HG03135 (cell line): ENCODE data around the gene FGF14.

Experiments used
- ATAC-seq: cut with Tn5 transposase; IDR thresholded peaks from one replicate; pipeline ENCODE4 v1.9.1; 2021; ENCODE audit warnings: mild to moderate bottlenecking, moderate library complexity; ENCODE audit not compliant: unreplicated experiment

Gene FGF14

DNA sequence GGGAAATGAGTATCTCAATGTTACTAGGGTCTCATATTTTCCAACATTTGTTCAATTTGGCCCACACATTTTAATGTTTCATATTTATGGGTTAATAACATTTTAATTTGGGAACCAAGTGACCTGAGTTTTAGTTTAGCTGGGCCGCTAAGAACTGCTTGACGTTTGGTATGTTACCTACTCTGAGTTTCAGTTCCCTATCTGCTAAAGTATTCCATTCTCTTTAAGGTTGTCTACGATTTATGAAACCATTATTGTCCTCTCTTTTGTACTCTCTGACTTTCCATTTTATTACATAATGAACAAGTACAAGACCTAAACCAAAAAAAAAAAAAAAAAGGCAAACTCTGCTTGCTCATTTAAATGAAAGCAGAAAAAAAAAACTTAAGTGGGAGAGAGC lies 89.9 kb downstream of the FGF14 start:
- ATAC-seq, result no peak

DNA sequence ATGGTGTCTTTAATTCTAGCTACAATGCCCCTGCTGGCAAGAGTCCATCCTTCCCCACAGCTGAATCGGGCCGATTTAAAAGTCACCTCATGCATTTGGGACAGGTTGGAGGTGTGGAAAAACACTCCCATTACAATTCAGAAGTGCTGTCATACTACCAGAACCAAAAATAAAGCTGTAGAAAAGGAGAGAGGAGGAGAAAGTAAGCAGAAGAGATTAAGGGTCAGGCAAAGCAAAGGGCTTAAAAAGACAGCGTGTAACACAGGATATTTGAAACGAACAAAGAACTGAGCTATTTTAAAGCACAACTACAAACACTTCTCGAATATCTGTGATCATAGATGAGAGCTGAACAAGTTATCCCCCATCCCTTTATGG lies 90.4 kb downstream of the FGF14 start:
- no peak for ATAC-seq

DNA sequence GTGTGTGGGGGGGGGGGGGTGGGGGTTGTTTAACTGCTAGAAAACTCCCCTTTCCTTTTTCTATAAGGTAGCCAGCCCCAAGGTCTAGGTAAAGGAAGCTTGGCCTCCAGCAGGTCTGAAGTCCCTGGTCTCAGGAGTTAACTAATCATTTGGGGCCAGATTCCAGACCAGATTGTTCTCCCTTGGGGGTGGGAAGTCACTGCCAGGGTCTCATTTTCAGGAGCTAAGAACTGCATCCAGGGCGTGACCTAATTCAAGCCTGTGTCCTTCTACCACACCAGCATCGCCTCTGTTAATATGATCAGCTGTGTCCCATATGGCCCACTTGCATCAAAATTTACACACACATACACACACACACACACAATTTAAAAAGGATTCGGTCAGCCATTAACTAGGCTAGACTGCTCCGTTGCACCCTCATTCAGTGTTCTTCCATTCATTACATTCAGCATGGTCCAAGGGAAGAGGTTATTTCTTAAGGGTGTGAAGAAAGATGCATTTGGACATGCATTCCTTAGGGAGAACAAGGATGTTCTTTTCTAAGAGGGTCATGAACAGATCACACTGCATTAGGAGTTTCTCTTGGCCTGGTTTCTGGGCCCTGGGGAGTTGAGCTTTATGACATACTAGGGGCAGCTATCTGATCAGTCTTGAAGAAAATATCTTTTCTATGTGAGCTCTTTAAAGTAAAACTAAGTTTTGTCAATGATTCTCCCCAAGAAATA lies 91.0 kb downstream of the FGF14 start:
- no peak for ATAC-seq

DNA sequence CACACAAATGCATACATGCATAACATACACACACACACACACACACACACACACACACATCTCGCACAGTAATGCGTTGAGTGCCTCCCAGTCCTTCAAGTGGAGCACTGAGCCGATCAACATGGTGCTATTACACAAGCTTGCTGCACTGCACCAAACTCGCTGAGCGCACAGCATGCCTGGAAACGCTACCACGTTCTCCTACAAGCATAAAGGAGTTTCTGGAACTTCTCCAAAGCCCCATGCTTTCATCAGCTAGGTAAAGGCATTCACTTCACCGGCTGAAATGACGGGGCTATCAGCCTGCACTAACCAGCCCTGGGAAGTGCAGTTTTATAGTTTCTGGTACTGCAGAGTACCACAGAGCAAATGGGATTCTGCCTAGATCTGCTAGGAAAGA lies 92.7 kb downstream of the FGF14 start:
- ATAC-seq, result no peak

DNA sequence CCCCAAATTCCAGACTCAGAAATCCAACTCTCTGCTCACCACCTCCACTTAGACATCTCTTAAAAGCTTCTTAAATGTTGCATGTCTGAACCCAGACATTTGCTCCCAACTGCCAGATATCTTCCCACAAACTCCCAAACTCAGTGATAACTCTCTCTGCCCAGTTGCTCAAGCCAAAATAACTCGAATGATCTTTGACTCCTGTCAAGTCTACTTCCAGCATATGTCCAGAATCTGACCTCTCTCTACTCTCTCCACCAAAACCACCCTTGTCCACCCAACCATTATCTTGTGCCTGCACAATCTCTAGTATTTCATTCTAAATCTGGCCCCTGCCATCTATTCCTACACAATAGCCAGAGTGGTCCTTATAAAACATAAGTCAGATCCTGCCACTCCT lies 99.3 kb downstream of the FGF14 start:
- ATAC-seq, result no peak

DNA sequence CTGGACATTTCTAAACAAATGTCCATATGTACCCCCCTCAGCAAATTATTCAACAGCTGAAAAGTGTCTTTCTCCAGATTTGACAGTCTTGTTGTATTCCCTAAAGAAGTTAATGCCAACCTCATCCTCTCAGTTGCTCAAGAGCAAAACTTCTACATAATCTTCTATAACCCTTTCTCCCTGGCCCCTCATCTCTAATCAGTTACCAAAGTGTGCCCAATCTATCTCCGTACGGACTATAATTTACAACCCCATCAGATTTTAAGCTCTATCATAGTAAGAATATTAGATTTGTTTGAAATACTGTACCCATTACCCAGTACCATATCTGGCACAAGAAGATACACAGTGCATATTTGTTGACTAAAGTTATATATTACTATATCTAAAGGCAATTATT lies 101.5 kb downstream of the FGF14 start:
- no peak for ATAC-seq

DNA sequence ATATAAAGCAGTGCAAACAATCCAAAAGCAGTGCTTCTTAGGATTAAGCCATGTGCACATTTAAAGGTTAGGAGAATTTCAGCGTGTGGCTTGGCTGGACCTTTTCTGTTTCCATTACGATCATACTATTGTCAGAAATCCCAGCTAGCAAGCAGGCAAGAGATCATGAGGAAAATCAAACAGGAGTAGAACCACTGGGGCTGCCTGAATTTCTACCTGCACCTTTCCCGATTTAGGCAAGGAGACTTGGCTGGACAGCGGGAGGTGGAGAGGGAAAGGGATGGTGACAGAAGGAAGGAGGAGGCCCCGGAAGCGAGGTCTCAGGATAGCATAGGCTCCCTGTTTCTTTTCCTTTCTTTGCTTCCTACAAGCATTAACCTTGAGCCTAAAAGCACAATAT lies 102.5 kb downstream of the FGF14 start:
- no peak for ATAC-seq

DNA sequence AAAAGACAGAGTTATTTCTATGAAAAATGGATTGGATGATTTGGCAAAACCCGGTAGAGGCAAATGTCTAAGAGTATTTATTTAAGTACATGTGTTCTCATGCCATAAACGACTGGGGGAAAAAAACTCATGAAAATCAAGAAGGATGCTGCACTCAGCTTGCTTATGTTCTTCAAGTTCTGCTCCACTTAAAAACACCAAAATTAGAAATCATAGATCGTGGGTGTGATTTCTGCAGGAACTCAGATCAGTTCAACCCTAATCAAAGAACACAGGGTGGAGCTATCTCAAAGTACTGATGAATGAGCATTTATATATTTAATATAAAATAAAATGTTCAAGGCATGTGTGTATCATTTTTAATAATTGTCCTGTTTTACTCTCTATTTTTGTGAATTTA lies 103.8 kb downstream of the FGF14 start:
- ATAC-seq, result no peak

DNA sequence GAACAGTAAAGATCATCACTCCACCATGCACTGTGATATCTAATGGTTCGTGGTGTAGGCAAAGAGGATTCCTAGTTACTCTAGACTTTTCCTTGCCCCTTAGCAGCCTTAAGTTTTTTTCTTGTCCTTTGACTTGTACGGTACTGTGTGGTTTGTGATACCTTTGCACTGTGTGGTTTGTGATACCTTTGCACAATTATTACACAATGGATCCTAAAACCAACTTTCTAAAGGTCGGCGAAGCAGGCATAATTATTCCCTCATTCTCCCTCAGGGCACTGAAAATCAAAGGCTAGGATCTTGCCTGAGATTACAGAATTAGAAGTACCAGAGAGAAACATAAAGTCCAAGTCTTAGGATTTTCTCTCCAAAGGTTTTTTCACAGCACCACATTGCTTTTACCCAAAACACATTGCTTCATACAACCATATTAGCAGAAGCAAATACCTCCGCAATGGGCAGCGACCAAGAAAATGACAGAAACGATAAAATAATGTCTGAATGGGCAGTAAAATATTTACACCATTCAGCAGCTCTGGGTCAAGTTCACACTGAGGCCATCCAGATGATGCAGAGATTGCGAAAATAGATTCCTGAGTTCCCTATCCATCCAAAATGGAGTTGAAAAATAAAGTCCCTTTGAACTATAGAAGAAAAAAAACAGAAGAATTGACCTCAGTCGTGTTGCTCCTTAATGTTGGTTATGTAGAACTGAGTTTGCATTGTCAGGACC lies 106.4 kb downstream of the FGF14 start:
- ATAC-seq, result no peak

DNA sequence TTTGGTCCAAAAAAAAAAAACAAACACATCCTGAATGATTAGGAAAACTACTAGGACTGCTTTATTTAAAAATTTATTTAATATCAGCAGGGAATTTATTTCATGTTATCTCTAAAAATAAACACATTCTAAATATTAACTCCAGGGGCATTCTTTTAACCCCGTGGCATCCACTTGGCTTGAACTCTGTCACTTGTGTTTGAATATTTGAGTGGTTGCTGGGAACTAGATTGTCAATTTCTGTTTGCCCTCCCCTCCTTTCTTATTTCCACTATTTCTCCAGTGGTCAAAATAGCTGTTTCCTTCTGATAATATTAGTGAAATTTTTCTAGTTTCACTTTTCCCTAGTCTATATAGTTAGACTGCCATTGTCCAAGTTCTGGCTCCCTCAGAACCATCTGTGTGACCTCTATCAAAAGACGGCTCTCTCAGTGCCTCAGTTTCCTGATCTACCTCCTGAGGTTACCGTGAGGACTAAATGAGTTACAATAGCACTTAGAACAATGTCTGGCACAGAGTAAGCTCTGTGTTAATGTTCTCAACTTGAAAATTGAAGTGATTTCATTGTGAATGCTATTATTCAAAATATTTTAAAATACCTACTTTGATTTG lies 107.3 kb downstream of the FGF14 start:
- no peak for ATAC-seq

DNA sequence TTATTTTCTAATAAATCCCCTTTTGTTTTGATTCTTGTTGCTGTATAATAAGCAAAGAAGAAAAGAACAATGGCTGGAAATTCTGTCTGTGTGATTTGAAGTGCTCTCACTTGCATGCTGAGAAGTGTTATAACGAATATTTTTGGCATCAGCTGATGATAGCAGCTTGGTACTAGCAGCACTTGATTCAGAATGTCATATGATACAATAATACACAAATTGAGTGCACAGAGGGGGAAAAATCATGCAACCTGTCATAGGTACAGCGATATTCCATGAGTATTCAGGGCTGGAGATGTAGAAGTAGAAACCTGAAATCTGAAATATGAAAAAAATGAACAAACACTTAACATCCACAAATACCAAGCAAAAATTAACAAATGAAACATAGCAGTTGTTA lies 108.1 kb downstream of the FGF14 start:
- ATAC-seq, result no peak

DNA sequence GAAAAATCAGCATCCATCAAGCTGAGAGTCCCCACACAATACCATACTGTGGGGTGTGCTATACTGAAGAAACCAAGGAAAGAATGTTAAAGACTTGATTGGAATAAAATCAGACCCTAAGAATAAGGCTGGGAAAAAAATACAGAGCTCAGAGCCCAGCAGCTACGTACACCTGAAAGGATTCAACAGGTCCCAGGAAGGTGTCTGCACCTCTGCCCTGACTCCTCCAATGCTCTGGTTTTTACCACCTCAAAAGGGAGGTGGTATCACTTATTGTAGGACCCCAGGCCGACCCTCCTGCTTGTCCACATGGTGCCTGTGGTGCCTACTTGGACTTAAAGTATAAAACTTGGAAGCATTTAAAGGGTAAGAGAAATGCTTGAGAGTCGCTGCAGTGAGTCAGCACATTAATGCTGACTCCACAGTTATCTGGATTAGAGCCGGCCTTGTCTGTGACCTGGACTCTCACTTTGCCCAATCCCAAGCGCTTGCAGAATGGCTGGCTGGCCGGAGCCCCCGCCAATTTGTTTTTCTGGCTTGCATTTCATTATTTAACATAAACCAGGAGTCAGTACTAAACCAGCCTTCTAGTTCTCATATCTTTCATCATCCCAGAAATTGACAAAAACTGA lies 110.1 kb downstream of the FGF14 start:
- ATAC-seq, result no peak

DNA sequence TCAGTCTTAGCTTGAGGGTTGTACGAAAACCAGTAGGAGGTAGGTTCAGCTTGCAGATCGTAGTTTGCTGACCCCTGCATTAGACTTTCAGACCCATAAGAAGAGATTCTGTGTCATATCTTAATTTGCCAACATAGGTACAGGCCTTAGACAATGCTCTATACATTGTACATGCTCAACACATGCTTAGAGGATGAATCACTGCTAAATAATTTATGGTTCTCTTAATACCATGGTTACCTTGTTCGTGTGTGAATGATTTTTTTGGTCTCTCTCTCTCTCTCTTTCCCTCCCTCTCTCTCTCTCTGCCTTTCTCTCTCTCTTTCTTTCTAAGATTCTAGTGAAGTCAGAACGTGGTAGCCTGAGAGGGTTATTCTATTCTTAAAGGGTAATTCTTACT lies 112.2 kb downstream of the FGF14 start:
- no peak for ATAC-seq

DNA sequence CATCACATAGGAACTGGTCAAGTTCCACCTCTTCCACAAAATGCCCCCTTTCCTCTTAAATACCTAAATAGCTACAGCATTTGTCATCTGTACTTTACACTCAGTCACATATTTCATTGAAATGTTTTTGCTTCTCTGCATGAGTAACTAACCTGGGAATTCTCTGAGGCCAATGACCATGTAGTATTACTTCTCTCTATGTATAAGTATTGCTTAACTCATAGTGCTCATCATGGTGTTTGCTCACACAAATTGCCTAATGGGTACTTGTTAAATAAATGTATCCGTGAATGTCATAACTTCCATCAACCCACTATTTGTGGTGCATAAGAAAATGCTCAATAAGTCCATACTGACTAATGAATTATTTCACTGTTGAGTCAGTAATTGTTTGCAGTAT lies 115.5 kb downstream of the FGF14 start:
- no peak for ATAC-seq

DNA sequence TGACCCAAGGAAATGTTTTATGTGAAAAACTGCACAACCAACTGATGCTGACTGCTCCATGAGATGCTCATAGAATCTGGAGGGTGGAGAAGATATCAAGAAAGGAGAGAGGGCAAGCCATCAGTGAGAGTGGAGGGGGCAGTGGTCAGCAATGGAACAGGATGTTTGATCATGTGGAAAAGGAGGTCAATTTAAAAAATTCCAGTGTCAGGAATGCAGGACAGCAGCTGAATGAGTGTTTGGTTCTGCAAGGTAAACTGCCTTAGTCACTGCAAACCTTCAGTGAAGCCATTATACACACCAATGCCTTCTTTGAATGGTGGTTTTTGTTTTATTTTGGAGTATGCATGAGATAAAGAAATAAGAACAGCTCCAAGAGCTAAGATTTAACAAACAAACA lies 121.5 kb downstream of the FGF14 start:
- no peak for ATAC-seq

DNA sequence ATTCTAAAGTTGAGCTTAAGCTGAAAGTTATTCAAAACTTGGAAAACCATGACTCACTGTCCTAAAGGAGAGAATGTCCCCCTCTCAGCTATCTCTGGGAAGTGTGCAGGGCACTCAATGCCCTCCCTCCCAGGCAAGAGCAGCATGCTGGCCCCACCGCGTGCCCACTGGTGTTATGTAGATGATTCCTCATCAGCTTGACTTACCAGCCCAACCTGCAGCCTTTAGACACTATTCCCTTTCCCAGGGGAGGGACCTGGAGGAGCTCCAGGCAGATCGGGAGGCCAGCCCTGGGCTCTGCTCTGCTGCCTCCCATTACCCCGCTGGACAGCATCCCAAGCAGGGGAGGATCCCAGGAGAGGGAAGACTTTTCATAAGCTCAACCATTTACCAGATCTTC lies 124.6 kb downstream of the FGF14 start:
- no peak for ATAC-seq

DNA sequence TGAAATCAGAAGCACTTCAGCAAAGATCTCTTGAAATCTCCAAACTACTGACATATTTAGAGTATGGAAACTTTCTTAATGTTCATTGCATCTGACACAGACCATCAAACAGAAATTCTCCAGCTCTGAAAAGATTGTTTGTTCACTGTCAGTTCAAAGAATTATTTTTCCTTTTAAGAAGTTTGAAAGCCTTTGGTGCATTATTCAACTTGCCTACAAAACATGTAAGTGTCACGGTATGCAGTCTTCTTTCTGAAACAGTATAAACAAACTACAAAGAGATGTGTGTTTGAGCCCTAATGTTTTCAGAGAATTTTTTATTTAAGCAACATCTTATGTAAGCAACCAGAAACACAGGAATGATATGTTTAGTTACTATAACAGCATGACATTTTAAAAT lies 125.4 kb downstream of the FGF14 start:
- no peak for ATAC-seq

DNA sequence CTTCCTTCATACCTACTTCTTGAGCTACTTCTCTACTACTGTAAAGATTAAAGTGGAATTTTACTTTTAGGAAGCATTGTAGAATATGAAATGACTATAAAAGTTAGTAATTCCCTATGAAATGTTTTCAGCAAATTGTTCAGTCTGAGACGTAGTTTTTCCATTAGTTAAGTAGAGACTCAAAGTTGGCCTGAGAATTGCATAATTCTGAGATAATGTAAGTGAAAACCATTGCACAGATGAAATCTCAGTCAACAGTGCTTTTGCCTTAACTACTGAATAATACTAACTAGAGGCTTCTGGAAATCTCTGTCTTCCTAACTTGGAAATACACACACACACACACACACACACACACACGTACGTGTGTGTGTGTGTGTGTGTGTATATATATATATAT lies 125.9 kb downstream of the FGF14 start:
- no peak for ATAC-seq

DNA sequence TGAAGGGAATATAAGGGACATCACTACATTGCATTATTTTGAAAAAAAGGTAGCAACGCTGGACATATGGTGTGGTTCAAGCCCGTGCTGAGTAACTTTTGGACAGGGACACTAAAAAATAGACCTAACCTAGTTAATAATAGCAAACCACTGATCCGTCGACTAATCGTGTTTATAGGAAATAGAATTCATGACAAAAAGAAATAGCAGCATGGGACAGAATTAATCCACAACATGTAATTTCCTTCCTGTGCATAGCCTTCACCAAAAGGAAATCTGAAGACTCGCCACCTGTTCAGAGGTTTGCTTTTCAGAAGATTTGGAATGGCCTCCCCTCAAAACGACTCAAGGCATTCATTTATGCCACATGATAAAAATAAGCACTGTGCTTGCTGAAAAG lies 128.7 kb downstream of the FGF14 start:
- no peak for ATAC-seq

DNA sequence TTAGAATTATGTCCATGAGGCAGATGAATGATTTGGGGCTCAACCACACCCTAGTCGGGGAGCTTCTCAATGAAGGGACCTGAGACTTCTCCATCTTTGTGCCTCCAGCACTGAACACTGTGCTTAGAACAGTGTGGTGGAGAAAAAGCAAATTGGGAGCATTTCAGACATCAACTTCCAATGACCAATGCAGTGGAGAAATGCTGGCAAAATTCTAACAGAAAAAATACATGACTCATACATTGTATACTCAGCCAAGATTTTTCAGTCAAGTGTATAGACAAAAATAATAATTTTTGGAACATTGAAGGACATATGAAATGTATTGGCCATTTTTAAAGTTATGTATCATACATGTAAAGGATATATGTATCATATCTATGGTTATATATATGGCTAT lies 134.7 kb downstream of the FGF14 start:
- ATAC-seq, result no peak

DNA sequence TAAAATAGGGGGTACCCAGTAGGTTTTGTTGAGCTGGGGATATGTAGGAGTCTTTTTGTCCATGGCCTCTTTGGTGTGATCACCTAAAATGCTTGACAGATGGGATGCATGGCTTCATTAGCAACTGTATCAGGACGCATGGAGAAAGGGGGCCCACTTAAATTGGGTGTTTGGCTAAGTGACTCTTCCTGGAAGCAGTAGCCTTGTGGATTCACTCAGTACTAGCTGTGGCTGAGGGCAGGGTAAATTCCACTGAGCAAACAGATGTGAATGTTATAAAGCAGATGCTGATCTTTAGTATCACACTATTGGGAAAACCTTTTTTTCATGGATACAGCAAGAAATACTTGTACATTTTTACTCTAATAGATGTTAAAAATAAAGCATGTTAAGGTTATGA lies 140.0 kb downstream of the FGF14 start:
- no peak for ATAC-seq

DNA sequence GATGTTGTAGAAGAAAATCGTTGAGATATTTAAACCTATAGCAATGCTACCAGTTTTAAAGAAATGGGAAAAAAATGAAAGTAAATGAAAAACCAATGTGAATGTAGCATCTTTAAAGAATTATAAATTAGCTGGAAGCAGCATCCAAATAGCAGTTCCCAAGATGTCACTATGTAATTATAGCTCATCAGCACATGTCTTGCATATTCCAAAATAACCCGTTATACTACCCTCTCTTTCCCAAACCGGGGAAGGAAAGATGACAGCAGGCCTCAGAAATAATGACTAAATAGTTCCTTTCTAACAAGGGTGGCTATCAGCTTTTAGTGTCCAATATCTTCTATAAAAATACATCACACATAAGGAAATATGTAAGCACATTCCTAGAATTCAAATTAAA lies 140.5 kb downstream of the FGF14 start:
- ATAC-seq, result no peak
